ENCODE data around the gene HIBADH. TPM values are rescaled to one million over a fixed set of nuclear protein-coding genes. Genes with fewer than 3 reads are reported as not detected.

The HIBADH gene
- total and polyA plus RNA-seq, 9 of the 15 experiments (the other 6 are each of a cell fraction or from before 2014, with no cell fraction given): 10.7 to 67.8 (median 36.9) TPM

GRCh38 chr7:27631391-27631790 lies 31.3 kb downstream of the HIBADH start (continued):
- TF ChIP-seq THAP12 (CRISPR knock-in tag; IDR thresholded peaks at IDR 0.05) (no peak), DNMT1 (IDR thresholded peaks at IDR 0.05) (no peak)

GRCh38 chr7:27627146-27627545 lies 35.5 kb downstream of the HIBADH start:
- intact Hi-C loops (cut with micrococcal nuclease): no loop called here

More at GRCh38 chr7:27627146-27627545, 35.5 kb downstream of the HIBADH start:
- no TSS peak for BruUV-seq (replicated peaks)
- H3K4me2 ChIP-seq (ENCODE audit: insufficient read depth, low read length): no peak overlapping the region
- no peaks in the 10 kb centered on the region for H3K27me3 ChIP-seq (ENCODE audit: control insufficient read depth in 2 of 2, insufficient read depth in 2 of 2, low read length in 2 of 2)
- H2AFZ ChIP-seq (ENCODE audit: low read depth, low read length): no peak overlapping the region
- ChIA-PET POLR2A (interaction anchor here (0.5 kb wide), 1 partner anchor 283 kb away, joined by 3 read pairs; no protein-coding TSS in a partner anchor), CTCF (ENCODE audit: low intra/inter-chr PET ratio) (no interaction called here)
- in situ Hi-C loops (cut with MboI): no loop called here
- H3K4me1 ChIP-seq (replicated peaks in 1 of 2; ENCODE audit: control insufficient read depth in 2 of 2, insufficient read depth in 2 of 2, low read length in 2 of 2): no peaks in the 10 kb centered on the region
- H3K4me3 ChIP-seq: no peak overlapping the region
- FAIRE-seq (no peak), DNase-seq (ENCODE audit: extremely low read depth in 1 of 4, low spot score in 3 of 4) (no peak), ATAC-seq (no peak)
- H3K9me1 ChIP-seq (ENCODE audit: control insufficient read depth, insufficient read depth, low read length): no peaks in the 10 kb centered on the region
- H3K79me2 ChIP-seq (ENCODE audit: control insufficient read depth, insufficient read depth, low read length): no peaks in the 10 kb centered on the region
- TF ChIP-seq TBL1XR1 (IDR thresholded peaks at IDR 0.05; ENCODE audit: low read length in 2 of 2): no peak
- no peak for TF ChIP-seq ZBTB34 (CRISPR knock-in tag; IDR thresholded peaks at IDR 0.05)
- no peak for TF ChIP-seq ZNF311 (CRISPR knock-in tag; IDR thresholded peaks at IDR 0.05)
- TF ChIP-seq ZNF140 (CRISPR knock-in tag; IDR thresholded peaks at IDR 0.05): no peak
- TF ChIP-seq HIVEP1 (CRISPR knock-in tag; IDR thresholded peaks at IDR 0.05): no peak
- no peak for TF ChIP-seq ZNF830 (CRISPR knock-in tag; IDR thresholded peaks at IDR 0.05)
- no peak for TF ChIP-seq EWSR1 (IDR thresholded peaks at IDR 0.05; ENCODE audit: borderline replicate concordance, low read depth, partially characterized antibody)
- TF ChIP-seq ZNF282 (CRISPR knock-in tag; IDR thresholded peaks at IDR 0.05): no peak
- TF ChIP-seq ZNF785 (CRISPR knock-in tag; IDR thresholded peaks at IDR 0.05): no peak
- TF ChIP-seq HNRNPL (IDR thresholded peaks at IDR 0.05; ENCODE audit: low read depth, low read length): no peak
- no peak for TF ChIP-seq CHD2 (IDR thresholded peaks at IDR 0.05; ENCODE audit: low read depth, low read length)
- TF ChIP-seq SNIP1 (IDR thresholded peaks at IDR 0.05; ENCODE audit: low read depth): no peak
- no peak for TF ChIP-seq ZBTB5 (IDR thresholded peaks at IDR 0.05)
- TF ChIP-seq LEF1 (IDR thresholded peaks at IDR 0.05): no peak
- TF ChIP-seq FOXA3 (CRISPR knock-in tag; conservative IDR thresholded peaks at IDR 0.05 in 1 of 2, IDR thresholded peaks at IDR 0.05 in 1 of 2): no peak
- TF ChIP-seq MECOM (CRISPR knock-in tag; IDR thresholded peaks at IDR 0.05): no peak
- no peak for TF ChIP-seq CBFA2T2 (conservative IDR thresholded peaks at IDR 0.05)
- peaks cover 23% of the 10 kb centered on the region for H3K36me3 ChIP-seq (ENCODE audit: control insufficient read depth, insufficient read depth, low read length)
- 90% methylated on average over 1 of the region's 1 CpG for WGBS (ENCODE audit: insufficient coverage, low coverage, missing lambda C conversion rate)
- H4K20me1 ChIP-seq (replicated peaks; ENCODE audit: control insufficient read depth, insufficient read depth, low read length): no peaks in the 10 kb centered on the region
- no peak overlapping the region for H3K9ac ChIP-seq (ENCODE audit: insufficient read depth in 1 of 2, low read depth in 2 of 2, low read length in 2 of 2)
- no peaks in the 10 kb centered on the region for H3K9me3 ChIP-seq (replicated peaks; ENCODE audit: control insufficient read depth, insufficient read depth, low read depth, low read length)
- H3K27ac ChIP-seq (ENCODE audit: extremely low read depth, low read depth, low read length): no peak overlapping the region
